HepG2 (cell line): ENCODE measurements around the gene TH. TPM values are rescaled to one million over a fixed set of nuclear protein-coding genes. Genes with fewer than 3 reads are reported as not detected.

Experiments used
- BCL6 ChIP-seq: IDR thresholded peaks from 2 replicates; pipeline ENCODE4 v1.6.1; 2016; ENCODE audit warnings: missing genetic modification reagents, missing compliant biosample characterization
- GATAD2A ChIP-seq: IDR thresholded peaks from 2 replicates; pipeline ENCODE4 v1.6.1; 2016
- KAT8 ChIP-seq: IDR thresholded peaks from 2 replicates; pipeline ENCODE4 v1.6.1; 2016; ENCODE audit warnings: missing genetic modification reagents, missing compliant biosample characterization
- MLXIP ChIP-seq: sonication (generic); formaldehyde crosslinking; IDR thresholded peaks from 2 replicates; pipeline ENCODE4 v1.9.0; 2021; ENCODE audit warnings: missing genetic modification reagents, borderline replicate concordance
- NR2C2 ChIP-seq: sonication (generic); formaldehyde crosslinking; IDR thresholded peaks from 2 replicates; pipeline ENCODE4 v1.4.0; 2020; ENCODE audit warnings: missing genetic modification reagents, mild to moderate bottlenecking, moderate library complexity, borderline replicate concordance
- PRPF4 ChIP-seq: fragments of 200-400 bp; formaldehyde crosslinking; IDR thresholded peaks from 2 replicates; pipeline ENCODE4 v1.6.1; 2016; ENCODE audit warnings: low read length, low read depth; ENCODE audit not compliant: poor library complexity, severe bottlenecking
- RAD21 ChIP-seq: fragments of 450-650 bp; formaldehyde crosslinking; IDR thresholded peaks from 2 replicates; pipeline ENCODE4 v1.5.0; 2020; ENCODE audit warnings: mild to moderate bottlenecking
- YEATS2 ChIP-seq: sonication (generic); formaldehyde crosslinking; IDR thresholded peaks from 2 replicates; pipeline ENCODE4 v1.4.0; 2020; ENCODE audit warnings: missing genetic modification reagents, borderline replicate concordance
- ZFP37 ChIP-seq: sonication (generic); formaldehyde crosslinking; IDR thresholded peaks from 2 replicates; pipeline ENCODE4 v1.4.0; 2020; ENCODE audit warnings: missing genetic modification reagents, borderline replicate concordance
- ZNF142 ChIP-seq: sonication (generic); formaldehyde crosslinking; IDR thresholded peaks from 2 replicates; pipeline ENCODE4 v1.4.0; 2020; ENCODE audit warnings: missing genetic modification reagents
- polyA plus RNA-seq, 8 experiments: library from polyadenylated mRNA; depleted of rRNA in 3 of 8; stranded (reverse) in 7 of 8; unstranded in 1 of 8; fragments of >200 nt; fragmentation: Illumina TruSeq in 4 of 8; extraction: Trizol in 4 of 8; gene quantifications; 2 replicates each; pipeline versions ENCODE4 v1.2.1 to v1.2.3, GENCODE V29; 2011 to 2016; ENCODE audit warnings: low read depth in 4 of 8, missing spikeins in 1 of 8, mixed read lengths in 1 of 8; ENCODE audit not compliant: insufficient read depth in 1 of 8
- total RNA-seq, 5 experiments: library from RNA; depleted of rRNA; stranded (reverse); fragments of >200 nt; fragmentation: Illumina TruSeq; extraction: Trizol; gene quantifications; 2 replicates each; pipeline ENCODE4 v1.2.3, GENCODE V29; 2016; ENCODE audit warnings: low read depth in 1 of 5
- TF ChIP-seq, protein P1 (sequence below): IDR thresholded peaks from 2 replicates; pipeline ENCODE4 v1.6.1; 2016; ENCODE audit warnings: missing biosample characterization, missing genetic modification reagents, low read depth
- TF ChIP-seq, protein P2 (sequence below): sonication (generic); formaldehyde crosslinking; conservative IDR thresholded peaks from 2 replicates; pipeline ENCODE4 v1.8.1; 2023; ENCODE audit warnings: missing genetic modification reagents
- TF ChIP-seq, protein P3 (sequence below): sonication (generic); formaldehyde crosslinking; IDR thresholded peaks from 2 replicates; pipeline ENCODE4 v1.5.0; 2020; ENCODE audit warnings: mild to moderate bottlenecking, missing genetic modification reagents
- TF ChIP-seq, protein P4 (sequence below): sonication (generic); formaldehyde crosslinking; conservative IDR thresholded peaks from 2 replicates; pipeline ENCODE4 v1.8.0; 2022; ENCODE audit warnings: mild to moderate bottlenecking, moderate library complexity, missing genetic modification reagents

The TH gene
- total and polyA plus RNA-seq, 2 of the 13 experiments (the other 11 are each of a cell fraction or from before 2014, with no cell fraction given) = 0.36 TPM; not detected in 1

GRCh38 chr11:2136952-2137201 is 34.7 kb downstream of the TH start (continued):
- TF ChIP-seq, protein P1, sequence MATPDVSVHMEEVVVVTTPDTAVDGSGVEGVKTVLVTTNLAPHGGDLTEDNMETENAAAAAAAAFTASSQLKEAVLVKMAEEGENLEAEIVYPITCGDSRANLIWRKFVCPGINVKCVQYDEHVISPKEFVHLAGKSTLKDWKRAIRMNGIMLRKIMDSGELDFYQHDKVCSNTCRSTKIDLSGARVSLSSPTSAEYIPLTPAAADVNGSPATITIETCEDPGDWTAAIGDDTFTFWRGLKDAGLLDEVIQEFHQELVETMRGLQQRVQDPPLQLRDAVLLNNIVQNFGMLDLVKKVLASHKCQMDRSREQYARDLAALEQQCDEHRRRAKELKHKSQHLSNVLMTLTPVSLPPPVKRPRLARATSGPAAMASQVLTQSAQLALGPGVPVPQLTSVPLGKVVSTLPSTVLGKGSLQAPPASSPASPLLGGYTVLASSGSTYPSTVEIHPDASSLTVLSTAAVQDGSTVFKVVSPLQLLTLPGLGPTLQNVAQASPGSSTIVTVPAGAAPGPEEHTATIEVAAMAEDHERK (CRISPR knock-in tag) = no peak
- TF ChIP-seq YEATS2 (CRISPR knock-in tag) = no peak
- no peak for TF ChIP-seq PRPF4
- TF ChIP-seq MLXIP = no peak
- no peak for TF ChIP-seq GATAD2A (CRISPR knock-in tag)
- no peak for TF ChIP-seq KAT8
- TF ChIP-seq RAD21 (CRISPR knock-in tag) = no peak
- TF ChIP-seq, protein P2, sequence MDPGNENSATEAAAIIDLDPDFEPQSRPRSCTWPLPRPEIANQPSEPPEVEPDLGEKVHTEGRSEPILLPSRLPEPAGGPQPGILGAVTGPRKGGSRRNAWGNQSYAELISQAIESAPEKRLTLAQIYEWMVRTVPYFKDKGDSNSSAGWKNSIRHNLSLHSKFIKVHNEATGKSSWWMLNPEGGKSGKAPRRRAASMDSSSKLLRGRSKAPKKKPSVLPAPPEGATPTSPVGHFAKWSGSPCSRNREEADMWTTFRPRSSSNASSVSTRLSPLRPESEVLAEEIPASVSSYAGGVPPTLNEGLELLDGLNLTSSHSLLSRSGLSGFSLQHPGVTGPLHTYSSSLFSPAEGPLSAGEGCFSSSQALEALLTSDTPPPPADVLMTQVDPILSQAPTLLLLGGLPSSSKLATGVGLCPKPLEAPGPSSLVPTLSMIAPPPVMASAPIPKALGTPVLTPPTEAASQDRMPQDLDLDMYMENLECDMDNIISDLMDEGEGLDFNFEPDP (CRISPR knock-in tag) = no peak
- TF ChIP-seq, protein P3, sequence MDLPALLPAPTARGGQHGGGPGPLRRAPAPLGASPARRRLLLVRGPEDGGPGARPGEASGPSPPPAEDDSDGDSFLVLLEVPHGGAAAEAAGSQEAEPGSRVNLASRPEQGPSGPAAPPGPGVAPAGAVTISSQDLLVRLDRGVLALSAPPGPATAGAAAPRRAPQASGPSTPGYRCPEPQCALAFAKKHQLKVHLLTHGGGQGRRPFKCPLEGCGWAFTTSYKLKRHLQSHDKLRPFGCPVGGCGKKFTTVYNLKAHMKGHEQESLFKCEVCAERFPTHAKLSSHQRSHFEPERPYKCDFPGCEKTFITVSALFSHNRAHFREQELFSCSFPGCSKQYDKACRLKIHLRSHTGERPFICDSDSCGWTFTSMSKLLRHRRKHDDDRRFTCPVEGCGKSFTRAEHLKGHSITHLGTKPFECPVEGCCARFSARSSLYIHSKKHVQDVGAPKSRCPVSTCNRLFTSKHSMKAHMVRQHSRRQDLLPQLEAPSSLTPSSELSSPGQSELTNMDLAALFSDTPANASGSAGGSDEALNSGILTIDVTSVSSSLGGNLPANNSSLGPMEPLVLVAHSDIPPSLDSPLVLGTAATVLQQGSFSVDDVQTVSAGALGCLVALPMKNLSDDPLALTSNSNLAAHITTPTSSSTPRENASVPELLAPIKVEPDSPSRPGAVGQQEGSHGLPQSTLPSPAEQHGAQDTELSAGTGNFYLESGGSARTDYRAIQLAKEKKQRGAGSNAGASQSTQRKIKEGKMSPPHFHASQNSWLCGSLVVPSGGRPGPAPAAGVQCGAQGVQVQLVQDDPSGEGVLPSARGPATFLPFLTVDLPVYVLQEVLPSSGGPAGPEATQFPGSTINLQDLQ (CRISPR knock-in tag) = no peak
- no peak for TF ChIP-seq BCL6 (CRISPR knock-in tag)
- no peak for TF ChIP-seq ZNF142 (CRISPR knock-in tag)
- no peak for TF ChIP-seq NR2C2 (CRISPR knock-in tag)
- TF ChIP-seq, protein P4, sequence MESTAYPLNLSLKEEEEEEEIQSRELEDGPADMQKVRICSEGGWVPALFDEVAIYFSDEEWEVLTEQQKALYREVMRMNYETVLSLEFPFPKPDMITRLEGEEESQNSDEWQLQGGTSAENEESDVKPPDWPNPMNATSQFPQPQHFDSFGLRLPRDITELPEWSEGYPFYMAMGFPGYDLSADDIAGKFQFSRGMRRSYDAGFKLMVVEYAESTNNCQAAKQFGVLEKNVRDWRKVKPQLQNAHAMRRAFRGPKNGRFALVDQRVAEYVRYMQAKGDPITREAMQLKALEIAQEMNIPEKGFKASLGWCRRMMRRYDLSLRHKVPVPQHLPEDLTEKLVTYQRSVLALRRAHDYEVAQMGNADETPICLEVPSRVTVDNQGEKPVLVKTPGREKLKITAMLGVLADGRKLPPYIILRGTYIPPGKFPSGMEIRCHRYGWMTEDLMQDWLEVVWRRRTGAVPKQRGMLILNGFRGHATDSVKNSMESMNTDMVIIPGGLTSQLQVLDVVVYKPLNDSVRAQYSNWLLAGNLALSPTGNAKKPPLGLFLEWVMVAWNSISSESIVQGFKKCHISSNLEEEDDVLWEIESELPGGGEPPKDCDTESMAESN (CRISPR knock-in tag) = no peak
- no peak for TF ChIP-seq ZFP37 (CRISPR knock-in tag)
